Esophagus squamous epithelium (tissue), 5 donors: ENCODE results near the gene MGMT. TPM values are rescaled to one million over a fixed set of nuclear protein-coding genes. Genes with fewer than 3 reads are reported as not detected.

Experiments
- DNase-seq: peaks from one replicate; lab custom pipeline; 2025; lab: John Stamatoyannopoulos, UW
- H3K27ac ChIP-seq, 4 donors: fragments of 200-600 bp; sonication (generic); one replicate each; pipeline ENCODE4 v1.5.1; 2016 to 2019; ENCODE audit warnings: mild to moderate bottlenecking in 1 of 4
- H3K27me3 ChIP-seq, 4 donors: fragments of 200-600 bp; sonication (generic); 1 replicate in 3 of 4; 2 replicates in 1 of 4; pipeline versions ENCODE4 v1.5.1 to v1.6.0; 2017 to 2021; ENCODE audit warnings: antibody characterized with exemption in 1 of 4
- H3K36me3 ChIP-seq, 3 donors: fragments of 200-600 bp; sonication (generic); one replicate each; pipeline ENCODE4 v1.5.1; 2016 to 2019
- H3K4me1 ChIP-seq, 3 donors: fragments of 200-600 bp; sonication (generic); one replicate each; pipeline ENCODE4 v1.5.1; 2017 to 2019
- H3K4me3 ChIP-seq, 4 donors: fragments of 200-600 bp; sonication (generic); 1 replicate in 3 of 4; 2 replicates in 1 of 4; pipeline ENCODE4 v1.5.1; 2016 to 2019; ENCODE audit warnings: mild to moderate bottlenecking in 2 of 4, moderate library complexity in 1 of 4
- H3K9me3 ChIP-seq, 3 donors: fragments of 200-600 bp; sonication (generic); one replicate each; pipeline ENCODE4 v1.5.1; 2016 to 2019
- POLR2A ChIP-seq, 4 donors: fragments of 450-650 bp; IDR thresholded peaks; one replicate each; pipeline ENCODE4 v1.6.1; 2017; ENCODE audit warnings: antibody characterized with exemption in 4 of 4, mild to moderate bottlenecking in 4 of 4, moderate library complexity in 3 of 4
- WGBS, 2 donors: methylation state at CpG; one replicate each; pipeline ENCODE4 v1.1.5; 2018; 5-methylcytosine and 5-hydroxymethylcytosine counted together
- intact Hi-C: fragments of 100-400 bp; cut with DNase I; formaldehyde crosslinking; loops from one replicate; pipeline ENCODE4 v1.15.0; 2022
- total RNA-seq, 4 donors: library from RNA; depleted of rRNA; stranded (reverse); fragments of >200 nt; gene quantifications; one replicate each; pipeline ENCODE4 v1.1.0, GENCODE V29; 2016
- TF ChIP-seq, protein P1 (sequence below), 6 experiments: fragments of 450-650 bp in 4 of 6; fragments of 200-600 bp in 2 of 6; sonication (generic) in 2 of 6; IDR thresholded peaks; one replicate each; pipeline ENCODE4 v1.5.1; 2016 to 2019; ENCODE audit warnings: antibody characterized with exemption in 6 of 6, mild to moderate bottlenecking in 4 of 6, moderate library complexity in 4 of 6
- donor health status: DM: yes; HTN: yes; CAD: no.

MGMT gene
- total RNA-seq, 4 donors from 2014 or later, result 15.6 to 28.8 (median 18.4) TPM

DNA sequence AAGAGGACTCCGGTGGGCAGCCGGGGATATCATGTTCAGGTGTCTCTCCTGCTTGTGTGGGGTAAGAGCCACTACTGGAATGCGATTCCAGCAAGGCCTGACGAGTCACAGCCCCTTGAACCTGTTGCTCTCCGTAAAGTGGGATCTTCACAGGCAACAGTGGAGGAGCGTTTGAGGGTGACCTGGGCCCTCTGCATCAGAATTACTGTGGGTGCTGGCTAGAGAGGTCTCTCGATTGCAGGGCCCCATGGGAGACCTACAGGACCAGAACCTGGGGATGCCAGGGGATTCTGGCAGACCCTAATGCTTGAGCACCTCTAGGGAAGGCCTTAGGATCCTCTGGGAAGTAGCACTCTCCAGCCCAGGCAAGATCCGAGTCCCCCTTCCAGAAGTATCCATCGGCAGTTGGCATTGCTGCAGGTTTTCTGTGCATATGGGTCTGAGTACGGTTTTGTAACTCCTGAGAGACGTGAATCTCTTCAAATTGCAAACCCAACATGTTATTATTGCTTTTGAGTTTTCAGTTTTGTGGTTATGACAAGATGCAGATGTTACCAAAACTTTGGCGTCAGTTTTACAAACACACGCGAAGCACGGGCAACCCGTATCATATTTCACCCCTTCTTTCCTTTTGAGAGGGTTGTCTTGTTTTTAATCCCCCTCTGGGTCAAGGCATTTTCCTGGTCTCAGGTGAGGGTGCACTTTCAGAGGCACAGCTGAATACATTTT is 4.6 kb downstream of the MGMT start:
- Histone ChIP-seq H3K27me3 (no peaks in the 10 kb centered on the region), H3K4me1 (peaks cover under 1 to 17% (median 7%) of the 10 kb centered on the region in 3 donors), H3K4me3 (no peak overlapping the region), H3K9me3 (no peaks in the 10 kb centered on the region), H3K27ac (no peak overlapping the region), H3K36me3 (peaks cover 0 to 23% (median 0%) of the 10 kb centered on the region in 3 donors)
- WGBS, 2 donors, result 87 to 89% methylated on average over 12 to 13 of the region's 16 CpGs
- intact Hi-C loops, result no loop called here
- TF ChIP-seq POLR2A (IDR thresholded peaks at IDR 0.05), result no peak
- no peak for DNase-seq

DNA sequence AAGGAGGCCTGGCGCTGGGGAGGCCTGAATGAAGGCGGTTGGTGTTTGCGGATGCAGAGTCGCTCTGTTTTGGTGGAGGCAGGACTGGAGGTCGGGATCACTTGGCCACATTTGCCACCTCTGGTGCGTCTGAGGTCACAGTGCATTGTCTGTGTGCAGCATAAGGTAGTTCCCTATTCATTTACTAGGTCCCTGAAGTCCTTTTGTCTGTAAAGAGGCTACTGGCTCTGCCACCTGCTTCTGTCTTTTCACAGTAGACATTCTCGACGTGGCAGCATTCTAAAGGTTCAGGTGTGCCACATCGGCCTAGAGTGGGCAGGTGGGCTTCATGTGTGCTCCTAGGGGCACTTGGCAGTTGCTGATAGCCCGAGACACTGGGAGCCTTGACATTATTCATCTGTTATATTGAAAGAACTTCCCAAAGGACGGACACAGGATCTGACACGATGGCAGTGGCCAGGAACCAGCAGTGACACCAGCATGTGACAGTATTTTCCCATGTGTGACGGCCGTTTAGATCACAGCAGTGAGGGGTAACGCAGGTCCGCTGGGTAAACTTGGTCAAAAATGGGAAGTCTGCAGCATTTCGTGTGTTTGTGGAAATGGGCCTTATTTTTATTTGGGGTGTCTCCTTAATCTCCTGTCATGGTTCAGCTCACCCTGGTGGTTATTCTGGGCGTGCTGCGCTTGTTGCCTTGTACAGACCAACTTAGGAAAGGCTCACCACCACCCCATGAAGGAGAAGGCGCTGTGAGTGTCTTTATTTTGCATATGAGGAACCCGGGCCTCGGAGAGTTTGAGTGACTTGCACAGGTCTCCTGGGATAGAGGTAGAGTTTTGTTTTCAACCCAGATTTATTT is 5.9 kb downstream of the MGMT start:
- 87 to 88% methylated on average over 16 to 19 of the region's 22 CpGs for WGBS, 2 donors
- Histone ChIP-seq H3K27ac (no peak overlapping the region), H3K27me3 (no peaks in the 10 kb centered on the region), H3K9me3 (no peaks in the 10 kb centered on the region), H3K36me3 (peaks cover 0 to 29% (median 0%) of the 10 kb centered on the region in 3 donors), H3K4me1 (peaks cover 0 to 8% (median 0%) of the 10 kb centered on the region in 3 donors), H3K4me3 (no peak overlapping the region)
- no peak for TF ChIP-seq POLR2A (IDR thresholded peaks at IDR 0.05)
- TF ChIP-seq, protein P1, sequence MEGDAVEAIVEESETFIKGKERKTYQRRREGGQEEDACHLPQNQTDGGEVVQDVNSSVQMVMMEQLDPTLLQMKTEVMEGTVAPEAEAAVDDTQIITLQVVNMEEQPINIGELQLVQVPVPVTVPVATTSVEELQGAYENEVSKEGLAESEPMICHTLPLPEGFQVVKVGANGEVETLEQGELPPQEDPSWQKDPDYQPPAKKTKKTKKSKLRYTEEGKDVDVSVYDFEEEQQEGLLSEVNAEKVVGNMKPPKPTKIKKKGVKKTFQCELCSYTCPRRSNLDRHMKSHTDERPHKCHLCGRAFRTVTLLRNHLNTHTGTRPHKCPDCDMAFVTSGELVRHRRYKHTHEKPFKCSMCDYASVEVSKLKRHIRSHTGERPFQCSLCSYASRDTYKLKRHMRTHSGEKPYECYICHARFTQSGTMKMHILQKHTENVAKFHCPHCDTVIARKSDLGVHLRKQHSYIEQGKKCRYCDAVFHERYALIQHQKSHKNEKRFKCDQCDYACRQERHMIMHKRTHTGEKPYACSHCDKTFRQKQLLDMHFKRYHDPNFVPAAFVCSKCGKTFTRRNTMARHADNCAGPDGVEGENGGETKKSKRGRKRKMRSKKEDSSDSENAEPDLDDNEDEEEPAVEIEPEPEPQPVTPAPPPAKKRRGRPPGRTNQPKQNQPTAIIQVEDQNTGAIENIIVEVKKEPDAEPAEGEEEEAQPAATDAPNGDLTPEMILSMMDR (IDR thresholded peaks at IDR 0.05), result no peak
- DNase-seq, result no peak
- intact Hi-C loops, result no loop called here

DNA sequence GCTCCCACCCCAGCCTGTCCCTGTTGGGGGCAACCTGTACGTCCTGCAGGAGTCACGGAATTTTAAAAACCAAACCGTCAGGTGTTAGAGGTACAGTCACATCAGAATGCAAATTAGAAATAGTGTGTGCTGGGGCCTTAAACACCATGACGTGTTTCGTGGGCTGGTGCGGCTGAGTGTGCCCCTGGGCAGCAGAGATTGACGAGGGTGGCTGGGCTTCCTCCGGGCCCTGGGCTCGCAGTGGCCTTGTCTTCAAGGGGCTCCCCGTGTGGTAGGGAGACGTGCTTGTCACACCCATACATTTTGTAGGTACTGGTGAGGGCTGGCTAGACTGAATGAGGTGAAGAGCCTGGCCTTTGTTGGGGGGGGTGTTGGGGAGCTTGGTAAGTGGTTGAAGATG is 7.6 kb downstream of the MGMT start:
- no peak for TF ChIP-seq POLR2A (IDR thresholded peaks at IDR 0.05)
- TF ChIP-seq, protein P1 (IDR thresholded peaks at IDR 0.05), result no peak
- 88 to 95% methylated on average over 7 to 8 of the region's 11 CpGs for WGBS, 2 donors
- H3K36me3 ChIP-seq, result peaks cover 0 to 32% (median 0%) of the 10 kb centered on the region in 3 donors
- intact Hi-C loops, result no loop called here
- no peaks in the 10 kb centered on the region for H3K27me3 ChIP-seq
- no peak overlapping the region for H3K27ac ChIP-seq
- no peak for DNase-seq
- no peak overlapping the region for H3K4me3 ChIP-seq
- no peaks in the 10 kb centered on the region for H3K9me3 ChIP-seq
- H3K4me1 ChIP-seq, result no peaks in the 10 kb centered on the region

DNA sequence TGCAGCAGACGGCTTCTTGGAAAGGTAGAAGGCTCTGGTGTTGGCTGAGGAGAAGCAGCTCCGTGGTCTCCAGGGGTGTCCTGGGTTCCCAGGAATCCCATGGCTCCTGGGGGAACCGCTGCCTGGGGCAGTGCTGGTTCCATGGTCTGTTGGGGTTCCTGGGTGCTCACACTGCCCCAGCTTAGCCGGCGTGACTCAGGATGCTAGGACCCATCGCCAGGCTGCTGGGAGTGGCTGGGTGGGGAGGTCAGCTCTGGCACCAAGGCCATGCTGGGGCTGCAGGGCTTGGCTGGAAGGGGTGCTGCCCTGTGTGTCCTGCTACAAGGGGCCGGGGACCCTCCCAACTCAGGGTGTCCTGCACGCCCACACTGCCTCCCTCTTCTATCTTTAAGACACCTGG is 9.4 kb downstream of the MGMT start:
- Histone ChIP-seq H3K27me3 (no peaks in the 10 kb centered on the region), H3K9me3 (peaks cover 0 to under 1% (median 0%) of the 10 kb centered on the region in 3 donors), H3K4me3 (no peak overlapping the region), H3K4me1 (no peaks in the 10 kb centered on the region), H3K27ac (no peak overlapping the region), H3K36me3 (peaks cover 0 to 21% (median 0%) of the 10 kb centered on the region in 3 donors)
- DNase-seq, result no peak
- intact Hi-C loops, result no loop called here
- TF ChIP-seq, protein P1 (IDR thresholded peaks at IDR 0.05), result no peak
- no peak for TF ChIP-seq POLR2A (IDR thresholded peaks at IDR 0.05)
- 100% methylated on average over 1 of the region's 8 CpGs; no CpG with 5 or more reads in 1 of the 2 donors for WGBS, 2 donors

DNA sequence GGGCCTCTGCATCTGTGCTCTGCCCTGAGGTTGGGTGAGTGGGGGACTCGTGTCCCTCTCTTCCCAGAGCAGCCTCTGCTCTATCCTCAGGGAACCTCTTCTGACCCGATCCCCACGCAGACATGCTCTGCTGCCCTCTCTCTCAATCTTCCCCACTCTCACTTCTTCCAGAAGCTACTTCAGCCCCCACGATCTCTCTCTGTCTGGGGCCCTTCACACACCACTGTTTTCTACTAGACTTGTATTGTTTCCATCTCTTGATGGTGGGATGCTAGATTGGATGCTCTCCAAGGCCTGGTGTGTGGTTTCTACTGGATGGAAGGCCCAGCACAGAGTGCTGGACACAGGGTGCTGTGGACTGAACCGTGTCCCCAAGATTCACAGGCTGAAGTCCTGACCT is 10.0 kb downstream of the MGMT start:
- no peaks in the 10 kb centered on the region for H3K4me1 ChIP-seq
- H3K36me3 ChIP-seq, result peaks cover 0 to 19% (median 0%) of the 10 kb centered on the region in 3 donors
- TF ChIP-seq POLR2A (IDR thresholded peaks at IDR 0.05), result no peak
- TF ChIP-seq, protein P1 (IDR thresholded peaks at IDR 0.05), result no peak
- H3K27ac ChIP-seq, result no peak overlapping the region
- H3K9me3 ChIP-seq, result peaks cover 0 to 7% (median under 1%) of the 10 kb centered on the region in 3 donors
- H3K27me3 ChIP-seq, result no peaks in the 10 kb centered on the region
- no peak for DNase-seq
- H3K4me3 ChIP-seq, result no peak overlapping the region
- intact Hi-C loops, result no loop called here
- WGBS, 2 donors, result 92 to 98% methylated on average over 4 to 5 of the region's 5 CpGs
